Measurements from ENCODE around the gene HECTD1.
A peak's percentile ranks its signal among the peaks of the same experiment; 100 is the strongest.
"Not testable (repeated sequence)": the region's sequence is repeated elsewhere in the genome, so short reads cannot be mapped to it uniquely, and the experiment has no call there.

The HECTD1 gene

DNA sequence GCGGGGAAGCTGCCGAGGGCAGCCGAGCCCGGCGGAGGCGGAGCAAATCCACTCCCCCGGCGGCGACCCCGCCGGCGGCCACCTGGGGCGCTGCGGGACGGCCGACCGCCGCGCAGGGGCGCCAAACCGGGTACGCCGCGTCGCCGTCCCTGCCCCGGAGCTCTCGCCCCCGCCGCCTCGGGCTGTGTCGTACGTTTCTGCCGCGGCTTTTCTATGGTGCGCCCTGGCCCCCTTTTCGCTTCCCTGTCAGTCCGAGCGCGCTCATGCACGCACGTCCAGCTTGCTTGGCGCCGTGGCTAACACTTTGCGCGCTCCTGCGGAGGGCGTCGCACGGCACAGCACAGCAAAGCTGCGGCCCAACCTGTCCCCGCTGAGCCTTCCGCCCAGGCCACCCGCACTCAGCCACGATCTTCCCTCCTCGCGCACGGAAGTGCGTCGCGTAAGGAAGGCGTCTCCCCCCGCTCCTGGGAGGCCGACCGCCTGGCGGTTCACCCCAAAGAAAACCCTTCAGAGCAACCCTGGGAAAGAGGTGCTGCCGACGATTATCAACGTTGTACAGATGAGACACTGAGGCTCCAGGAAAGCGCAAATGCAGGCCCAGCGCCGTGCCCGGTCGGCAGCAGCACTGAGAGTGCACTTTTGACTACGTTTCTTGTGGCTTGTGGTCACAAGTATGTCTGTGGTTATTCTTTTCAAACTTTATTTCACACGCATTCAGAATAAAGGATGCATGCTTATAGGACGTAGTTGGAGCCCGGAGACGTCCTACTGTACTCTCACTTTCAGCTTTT, at the start of gene HECTD1:
Gene HECTD1 (minus strand): TSS at position 39 of the 791 bp plus-strand sequence. CDS start 1,857 bp downstream, outside the sequence.
- TF ChIP-seq, protein P1, sequence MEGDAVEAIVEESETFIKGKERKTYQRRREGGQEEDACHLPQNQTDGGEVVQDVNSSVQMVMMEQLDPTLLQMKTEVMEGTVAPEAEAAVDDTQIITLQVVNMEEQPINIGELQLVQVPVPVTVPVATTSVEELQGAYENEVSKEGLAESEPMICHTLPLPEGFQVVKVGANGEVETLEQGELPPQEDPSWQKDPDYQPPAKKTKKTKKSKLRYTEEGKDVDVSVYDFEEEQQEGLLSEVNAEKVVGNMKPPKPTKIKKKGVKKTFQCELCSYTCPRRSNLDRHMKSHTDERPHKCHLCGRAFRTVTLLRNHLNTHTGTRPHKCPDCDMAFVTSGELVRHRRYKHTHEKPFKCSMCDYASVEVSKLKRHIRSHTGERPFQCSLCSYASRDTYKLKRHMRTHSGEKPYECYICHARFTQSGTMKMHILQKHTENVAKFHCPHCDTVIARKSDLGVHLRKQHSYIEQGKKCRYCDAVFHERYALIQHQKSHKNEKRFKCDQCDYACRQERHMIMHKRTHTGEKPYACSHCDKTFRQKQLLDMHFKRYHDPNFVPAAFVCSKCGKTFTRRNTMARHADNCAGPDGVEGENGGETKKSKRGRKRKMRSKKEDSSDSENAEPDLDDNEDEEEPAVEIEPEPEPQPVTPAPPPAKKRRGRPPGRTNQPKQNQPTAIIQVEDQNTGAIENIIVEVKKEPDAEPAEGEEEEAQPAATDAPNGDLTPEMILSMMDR (IDR thresholded peaks at IDR 0.05; ENCODE audit: borderline replicate concordance, insufficient read depth, low read depth, low read length): peak; percentile 92
- peak within 1 kb of the TSS; percentile 77 for H3K4me3 ChIP-seq (ENCODE audit: low read depth, low read length)

DNA sequence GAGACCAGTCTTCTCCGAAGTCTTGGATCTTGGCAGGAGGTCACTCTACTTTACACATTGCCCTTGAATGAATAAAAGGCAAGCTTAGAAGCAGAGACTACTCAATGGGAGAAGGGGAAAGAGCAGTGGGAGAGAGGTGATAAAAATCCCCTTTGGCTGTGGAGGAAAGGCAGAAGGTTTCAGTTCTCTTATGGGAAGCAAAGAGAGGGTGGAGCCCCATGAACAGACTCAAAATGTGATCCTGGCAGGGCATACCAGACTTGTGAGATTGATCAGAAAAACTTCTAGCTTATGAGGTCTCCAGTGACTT, 49.6 kb upstream of the HECTD1 start:
- TF ChIP-seq, protein P1 (IDR thresholded peaks at IDR 0.05; ENCODE audit: borderline replicate concordance, insufficient read depth, low read depth, low read length): no peak
- no peak overlapping the region for H3K4me3 ChIP-seq (ENCODE audit: low read depth, low read length)

DNA sequence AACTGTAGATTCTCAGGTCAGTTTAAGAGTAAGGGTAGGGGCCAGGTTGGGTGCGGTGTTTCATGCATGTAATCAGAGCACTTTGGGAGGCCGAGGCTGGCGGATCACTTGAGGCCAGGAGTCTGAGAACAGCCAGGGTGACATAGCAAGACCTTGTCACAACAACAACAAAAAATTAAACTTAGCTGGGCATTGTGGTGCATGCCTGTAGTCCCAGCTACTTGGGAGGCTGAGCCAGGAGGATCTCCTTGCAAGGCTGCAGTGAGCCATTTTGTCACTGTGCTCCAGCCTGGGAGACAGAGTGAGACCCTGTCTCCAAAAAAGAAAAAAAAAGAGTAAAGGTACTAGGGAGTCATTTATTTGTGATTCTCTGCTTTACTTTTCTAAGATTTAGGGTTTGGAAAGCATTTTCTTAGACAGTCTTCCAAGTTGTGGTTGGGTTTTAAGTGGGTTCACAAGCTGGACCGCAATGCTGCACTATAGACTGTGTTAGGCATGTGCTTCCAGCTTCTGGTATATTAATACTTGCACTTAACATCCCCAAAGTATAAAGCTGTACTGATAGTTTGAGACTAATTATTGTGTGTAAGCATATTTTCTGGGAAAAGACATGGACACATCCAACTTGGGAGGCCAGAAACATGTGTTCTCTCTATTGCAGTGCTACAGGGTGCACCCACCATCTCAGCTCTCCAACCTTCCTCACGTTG, 49.1 kb upstream of the HECTD1 start:
- H3K4me3 ChIP-seq (ENCODE audit: low read depth, low read length): no peak overlapping the region
- TF ChIP-seq, protein P1 (IDR thresholded peaks at IDR 0.05; ENCODE audit: borderline replicate concordance, insufficient read depth, low read depth, low read length): no peak

DNA sequence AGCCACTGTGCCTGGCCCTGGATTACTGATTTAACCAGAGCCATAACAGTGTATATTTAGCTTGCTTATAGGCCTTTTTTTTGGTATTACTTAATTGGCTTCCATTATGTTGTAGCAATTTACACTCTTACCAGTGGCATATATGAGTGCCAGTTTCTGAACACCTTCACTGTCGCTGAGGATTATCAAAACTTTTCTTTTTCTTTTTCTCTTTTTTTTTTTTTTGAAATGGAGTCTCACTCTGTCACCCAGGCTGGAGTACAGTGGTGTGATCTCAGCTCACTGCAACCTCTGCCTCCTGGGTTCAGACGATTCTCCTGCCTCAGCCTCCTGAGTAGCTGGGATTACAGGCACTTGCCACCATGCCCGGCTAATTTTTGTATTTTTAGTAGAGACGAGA, 48.3 kb upstream of the HECTD1 start:
- H3K4me3 ChIP-seq (ENCODE audit: low read depth, low read length): not testable (repeated sequence)

DNA sequence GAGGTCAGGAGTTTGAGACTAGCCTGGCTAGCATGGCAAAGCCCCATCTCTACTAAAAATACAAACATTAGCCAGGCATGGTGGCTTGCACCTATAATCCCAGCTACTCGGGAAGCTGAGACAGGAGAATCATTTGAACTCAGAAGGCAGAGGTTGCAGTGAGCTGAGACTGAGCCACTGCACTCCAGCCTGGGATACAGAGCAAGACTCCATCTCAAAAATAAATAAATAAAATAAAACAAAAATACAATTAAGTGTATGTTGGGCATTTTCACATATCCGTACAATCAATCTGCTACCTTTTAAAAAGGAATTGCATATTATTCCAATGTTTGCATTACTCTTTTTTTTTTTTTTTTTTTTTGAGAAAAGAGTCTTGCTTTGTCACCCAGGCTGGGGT, 47.7 kb upstream of the HECTD1 start:
- H3K4me3 ChIP-seq (ENCODE audit: low read depth, low read length): no peak overlapping the region
- TF ChIP-seq, protein P1 (IDR thresholded peaks at IDR 0.05; ENCODE audit: borderline replicate concordance, insufficient read depth, low read depth, low read length): no peak

DNA sequence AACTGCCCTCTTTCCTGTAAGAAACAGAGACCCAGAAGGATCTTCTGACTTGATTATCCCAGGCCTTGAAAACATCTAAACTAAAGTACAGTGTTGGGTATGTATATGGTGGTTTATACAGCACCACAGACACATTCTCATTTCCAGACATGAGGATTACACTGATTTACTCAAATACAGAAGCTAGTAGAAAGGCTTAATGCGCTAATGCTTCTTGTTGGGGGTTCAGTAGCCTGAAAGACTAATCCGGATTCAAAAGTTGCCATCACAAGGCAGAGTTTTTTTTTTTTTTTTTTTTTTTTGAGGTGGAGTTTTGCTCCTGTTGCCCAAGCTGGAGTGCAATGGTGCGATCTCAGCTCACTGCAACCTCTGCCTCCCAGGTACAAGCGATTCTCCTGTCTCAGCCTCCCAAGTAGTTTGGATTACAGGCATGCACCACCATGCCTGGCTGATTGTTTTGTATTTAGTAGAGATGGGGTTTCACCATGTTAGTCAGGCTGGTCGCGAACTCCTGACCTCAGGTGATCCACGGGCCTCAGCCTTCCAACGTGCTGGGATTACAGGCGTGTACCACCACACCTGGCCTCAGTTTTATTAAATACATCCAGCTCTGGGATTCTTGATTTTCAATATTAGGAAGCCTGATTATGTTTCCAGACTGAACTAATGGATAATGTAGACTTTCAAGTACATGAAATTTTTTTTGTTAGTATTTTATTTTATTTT, 46.3 kb upstream of the HECTD1 start:
- TF ChIP-seq, protein P1 (IDR thresholded peaks at IDR 0.05; ENCODE audit: borderline replicate concordance, insufficient read depth, low read depth, low read length): no peak
- H3K4me3 ChIP-seq (ENCODE audit: low read depth, low read length): no peak overlapping the region

DNA sequence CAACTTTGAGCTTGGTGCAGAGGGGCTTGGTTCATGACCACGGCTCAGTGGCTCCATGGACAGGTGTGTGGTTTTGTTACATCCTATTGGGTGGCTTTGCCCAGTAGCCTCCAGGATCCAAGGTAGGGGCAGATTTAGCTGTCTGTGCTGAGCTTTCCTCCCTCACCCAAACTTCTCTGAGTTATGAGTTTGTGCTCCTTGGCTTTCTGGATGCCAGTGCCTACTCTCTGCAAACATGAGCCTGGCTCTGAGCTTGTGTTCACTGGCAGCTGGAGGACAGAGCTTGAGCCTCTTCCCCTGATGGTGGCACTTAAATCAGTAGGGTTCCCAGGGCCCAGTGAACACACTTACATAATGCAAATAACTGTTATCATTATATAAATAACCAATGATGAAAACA, 45.3 kb upstream of the HECTD1 start:
- H3K4me3 ChIP-seq (ENCODE audit: low read depth, low read length): no peak overlapping the region
- TF ChIP-seq, protein P1 (IDR thresholded peaks at IDR 0.05; ENCODE audit: borderline replicate concordance, insufficient read depth, low read depth, low read length): no peak
